MM.1S (cell line): ENCODE results near the gene MBP.

Experiments
- DNase-seq: peaks from one replicate; pipeline ENCODE4 v3.0.0-alpha.2; 2015
- H2AFZ ChIP-seq: fragments of 300-600 bp; sonication (generic); 2 replicates; pipeline ENCODE4 v1.6.0; 2016; ENCODE audit warnings: antibody characterized with exemption, low read length
- H3F3A ChIP-seq: fragments of 300-600 bp; sonication (generic); 2 replicates; pipeline ENCODE4 v1.6.1; 2016; ENCODE audit warnings: mild to moderate bottlenecking, antibody characterized with exemption, low read length, moderate library complexity, mixed read lengths; ENCODE audit not compliant: insufficient read depth
- H3K27ac ChIP-seq: fragments of 300-600 bp; sonication (generic); 2 replicates; pipeline ENCODE4 v1.5.1; 2016; ENCODE audit warnings: mild to moderate bottlenecking, low read length
- H3K27me3 ChIP-seq: fragments of 300-600 bp; sonication (generic); replicated peaks from 2 replicates; pipeline ENCODE4 v1.6.0; 2016; ENCODE audit warnings: low read length; ENCODE audit not compliant: insufficient read depth
- H3K36me3 ChIP-seq: fragments of 300-600 bp; sonication (generic); replicated peaks from 2 replicates; pipeline ENCODE4 v1.6.1; 2016; ENCODE audit warnings: mild to moderate bottlenecking, low read length, mixed read lengths; ENCODE audit not compliant: insufficient read depth
- H3K4me1 ChIP-seq: fragments of 300-600 bp; sonication (generic); 2 replicates; pipeline ENCODE4 v1.6.1; 2016; ENCODE audit warnings: low read length, mixed read lengths
- H3K4me2 ChIP-seq: fragments of 300-600 bp; sonication (generic); 2 replicates; pipeline ENCODE4 v1.6.0; 2016; ENCODE audit warnings: low read depth, low read length
- H3K4me3 ChIP-seq: fragments of 300-600 bp; sonication (generic); 2 replicates; pipeline ENCODE4 v1.5.1; 2016; ENCODE audit warnings: low read length, mixed read lengths
- H3K79me2 ChIP-seq: fragments of 300-600 bp; sonication (generic); 2 replicates; pipeline ENCODE4 v1.6.1; 2016; ENCODE audit warnings: mixed run types, low read length, mixed read lengths
- H3K9ac ChIP-seq: fragments of 300-600 bp; sonication (generic); 2 replicates; pipeline ENCODE4 v1.6.1; 2016; ENCODE audit warnings: low read length, mixed read lengths
- H3K9me2 ChIP-seq: fragments of 300-600 bp; sonication (generic); replicated peaks from 2 replicates; pipeline ENCODE4 v1.6.1; 2016; ENCODE audit warnings: mild to moderate bottlenecking, low read length, mixed read lengths; ENCODE audit not compliant: insufficient read depth
- H3K9me3 ChIP-seq: fragments of 300-600 bp; sonication (generic); replicated peaks from 2 replicates; pipeline ENCODE4 v1.6.1; 2016; ENCODE audit warnings: mild to moderate bottlenecking, low read length, mixed read lengths; ENCODE audit not compliant: insufficient read depth
- H4K20me1 ChIP-seq: fragments of 300-600 bp; sonication (generic); 2 replicates; pipeline ENCODE4 v1.6.1; 2016; ENCODE audit warnings: mild to moderate bottlenecking, low read length, moderate library complexity, mixed read lengths; ENCODE audit not compliant: insufficient read depth
- EZH2 ChIP-seq: fragments of 300-600 bp; sonication (generic); optimal IDR thresholded peaks from 2 replicates; pipeline ENCODE3; 2017; ENCODE audit warnings: low read depth, mild to moderate bottlenecking, antibody characterized with exemption, low read length, mixed read lengths
- EZH2phosphoT487 ChIP-seq: fragments of 300-600 bp; sonication (generic); IDR thresholded peaks from 2 replicates; pipeline ENCODE4 v1.6.1; 2018; ENCODE audit warnings: antibody characterized with exemption, low read length
- TF ChIP-seq, protein P1 (sequence below): fragments of 300-600 bp; sonication (generic); IDR thresholded peaks from 2 replicates; pipeline ENCODE4 v1.5.1; 2016; ENCODE audit warnings: antibody characterized with exemption, low read length, mixed read lengths

The MBP gene

GRCh38 chr18:77115192-77115953 lies 17.2 kb downstream of the MBP start:
- H4K20me1 ChIP-seq: no peaks in the 10 kb centered on the region
- H3K9me2 ChIP-seq: no peaks in the 10 kb centered on the region
- H3K36me3 ChIP-seq: no peaks in the 10 kb centered on the region
- no peak overlapping the region for H2AFZ ChIP-seq
- no peaks in the 10 kb centered on the region for H3K9me3 ChIP-seq
- no peak for DNase-seq
- H3K4me2 ChIP-seq: no peak overlapping the region
- no peak overlapping the region for H3K9ac ChIP-seq
- no peaks in the 10 kb centered on the region for H3F3A ChIP-seq
- peaks cover 5% of the 10 kb centered on the region for H3K79me2 ChIP-seq
- no peaks in the 10 kb centered on the region for H3K4me1 ChIP-seq
- no peak for TF ChIP-seq EZH2phosphoT487
- TF ChIP-seq EZH2: no peak
- no peak overlapping the region for H3K4me3 ChIP-seq
- no peaks in the 10 kb centered on the region for H3K27me3 ChIP-seq
- no peak overlapping the region for H3K27ac ChIP-seq

DNA sequence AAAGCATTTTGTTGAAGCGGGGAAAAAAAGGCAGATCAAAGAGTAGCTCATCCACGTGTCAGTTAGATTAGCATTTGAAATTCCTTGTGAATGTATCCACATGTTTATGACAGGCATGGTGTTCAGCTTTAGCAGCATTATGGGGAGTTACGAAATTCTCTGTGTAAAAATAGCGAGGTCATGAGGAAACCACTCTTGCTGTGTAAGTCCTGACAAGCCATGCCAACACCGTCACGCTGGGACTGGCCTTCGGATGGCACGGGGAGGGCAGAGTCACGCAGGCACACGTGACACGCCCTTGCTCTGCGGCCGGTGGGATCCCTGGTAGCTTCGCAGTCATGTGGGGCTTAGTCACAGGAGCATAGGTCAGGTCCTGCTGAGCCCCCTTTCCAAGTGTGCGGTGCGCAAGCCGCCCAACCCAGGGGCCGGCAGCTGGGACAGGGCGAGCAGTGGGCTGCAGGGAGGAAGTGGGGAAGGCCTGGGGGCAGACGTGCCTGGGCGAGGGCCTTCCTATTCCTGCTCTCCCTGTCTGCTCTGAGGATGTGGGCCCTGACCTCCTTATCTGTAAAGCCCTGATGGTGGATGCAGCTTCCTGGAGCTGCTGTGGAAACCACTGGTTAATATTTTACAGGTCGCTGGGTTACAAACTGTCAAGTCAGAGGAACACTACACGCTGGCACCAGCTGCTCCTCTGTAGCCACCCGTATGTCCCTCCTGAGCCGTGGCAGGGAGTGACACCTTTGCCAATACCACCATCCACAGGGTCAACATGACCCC lies 18.0 kb downstream of the MBP start:
- no peaks in the 10 kb centered on the region for H3K4me1 ChIP-seq
- H3K27me3 ChIP-seq: no peaks in the 10 kb centered on the region
- no peak overlapping the region for H3K9ac ChIP-seq
- no peak overlapping the region for H3K27ac ChIP-seq
- no peaks in the 10 kb centered on the region for H4K20me1 ChIP-seq
- no peaks in the 10 kb centered on the region for H3F3A ChIP-seq
- no peaks in the 10 kb centered on the region for H3K9me2 ChIP-seq
- H3K79me2 ChIP-seq: no peaks in the 10 kb centered on the region; the same call in none of the 2 replicates
- no peak overlapping the region for H3K4me3 ChIP-seq
- H3K36me3 ChIP-seq: no peaks in the 10 kb centered on the region
- H3K4me2 ChIP-seq: no peak overlapping the region
- TF ChIP-seq EZH2phosphoT487 (no peak), EZH2 (no peak)
- TF ChIP-seq, protein P1, sequence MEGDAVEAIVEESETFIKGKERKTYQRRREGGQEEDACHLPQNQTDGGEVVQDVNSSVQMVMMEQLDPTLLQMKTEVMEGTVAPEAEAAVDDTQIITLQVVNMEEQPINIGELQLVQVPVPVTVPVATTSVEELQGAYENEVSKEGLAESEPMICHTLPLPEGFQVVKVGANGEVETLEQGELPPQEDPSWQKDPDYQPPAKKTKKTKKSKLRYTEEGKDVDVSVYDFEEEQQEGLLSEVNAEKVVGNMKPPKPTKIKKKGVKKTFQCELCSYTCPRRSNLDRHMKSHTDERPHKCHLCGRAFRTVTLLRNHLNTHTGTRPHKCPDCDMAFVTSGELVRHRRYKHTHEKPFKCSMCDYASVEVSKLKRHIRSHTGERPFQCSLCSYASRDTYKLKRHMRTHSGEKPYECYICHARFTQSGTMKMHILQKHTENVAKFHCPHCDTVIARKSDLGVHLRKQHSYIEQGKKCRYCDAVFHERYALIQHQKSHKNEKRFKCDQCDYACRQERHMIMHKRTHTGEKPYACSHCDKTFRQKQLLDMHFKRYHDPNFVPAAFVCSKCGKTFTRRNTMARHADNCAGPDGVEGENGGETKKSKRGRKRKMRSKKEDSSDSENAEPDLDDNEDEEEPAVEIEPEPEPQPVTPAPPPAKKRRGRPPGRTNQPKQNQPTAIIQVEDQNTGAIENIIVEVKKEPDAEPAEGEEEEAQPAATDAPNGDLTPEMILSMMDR: no peak
- DNase-seq: no peak
- H3K9me3 ChIP-seq: no peaks in the 10 kb centered on the region
- H2AFZ ChIP-seq: no peak overlapping the region

- Histone ChIP-seq H3K9me3 (no peaks in the 10 kb centered on the region), H3K27me3 (no peaks in the 10 kb centered on the region), H3K4me1 (no peaks in the 10 kb centered on the region), H4K20me1 (no peaks in the 10 kb centered on the region), H3K27ac (no peak overlapping the region), H3K9me2 (no peaks in the 10 kb centered on the region), H3F3A (no peaks in the 10 kb centered on the region), H3K9ac (no peak overlapping the region), H3K4me2 (no peak overlapping the region), H3K79me2 (no peaks in the 10 kb centered on the region; the same call in 1 of the 2 replicates), H2AFZ (no peak overlapping the region), H3K36me3 (no peaks in the 10 kb centered on the region), H3K4me3 (no peak overlapping the region)
- DNase-seq: no peak
- TF ChIP-seq, protein P1: no peak
- TF ChIP-seq EZH2 (no peak), EZH2phosphoT487 (no peak)
Observed at GRCh38 chr18:77114152-77114414, 18.5 kb downstream of the MBP start.
